WERI-Rb-1 (cell line): ENCODE data around the gene FRMPD2.

Experiments used
- DNase-seq: peaks from one replicate; pipeline ENCODE4 v3.0.0-alpha.2; 2020
- H3K27ac ChIP-seq: fragments of 250-450 bp; sonication (Bioruptor Pico); 2 replicates; pipeline ENCODE4 v1.5.1; 2020; ENCODE audit warnings: mild to moderate bottlenecking, moderate library complexity
- H3K27me3 ChIP-seq: fragments of 250-450 bp; sonication (Bioruptor Pico); 2 replicates; pipeline ENCODE4 v1.5.1; 2021; ENCODE audit warnings: mild to moderate bottlenecking, low read depth, moderate library complexity; ENCODE audit not compliant: insufficient read depth, severe bottlenecking
- H3K36me3 ChIP-seq: fragments of 250-450 bp; sonication (Bioruptor Pico); 2 replicates; pipeline ENCODE4 v1.5.1; 2020; ENCODE audit warnings: mild to moderate bottlenecking, moderate library complexity
- H3K4me3 ChIP-seq: 2 replicates; pipeline ENCODE4 v1.5.1; 2011; ENCODE audit warnings: low read depth, mild to moderate bottlenecking, control low read depth, low read length
- H3K9me3 ChIP-seq: fragments of 250-450 bp; sonication (Bioruptor Pico); 2 replicates; pipeline ENCODE4 v1.5.1; 2021; ENCODE audit warnings: mild to moderate bottlenecking, moderate library complexity; ENCODE audit not compliant: severe bottlenecking
- CTCF ChIP-seq: IDR thresholded peaks from 2 replicates; pipeline ENCODE4 v1.5.1; 2011; ENCODE audit warnings: low read depth, mild to moderate bottlenecking, control low read depth, inconsistent platforms, low read length

FRMPD2 gene

GRCh38 chr10:48309711-48310226 is 35.3 kb upstream of the FRMPD2 start:
- Histone ChIP-seq H3K27me3 (no peaks in the 10 kb centered on the region), H3K9me3 (no peaks in the 10 kb centered on the region), H3K36me3 (peaks cover 12% of the 10 kb centered on the region), H3K4me3 (no peak overlapping the region), H3K27ac (no peak overlapping the region)
- no peak for DNase-seq
- TF ChIP-seq CTCF: peak; percentile 54

- Histone ChIP-seq H3K36me3 (peaks cover 12% of the 10 kb centered on the region), H3K27ac (peak overlapping the region; percentile 97), H3K27me3 (no peaks in the 10 kb centered on the region), H3K9me3 (no peaks in the 10 kb centered on the region), H3K4me3 (peak overlapping the region; percentile 64)
- DNase-seq: no peak
- no peak for TF ChIP-seq CTCF
Measured at GRCh38 chr10:48307711-48308018, 33.2 kb upstream of the FRMPD2 start.

GRCh38 chr10:48306870-48307710 is 32.6 kb upstream of the FRMPD2 start:
- Histone ChIP-seq H3K27me3 (no peaks in the 10 kb centered on the region), H3K36me3 (peaks cover 8% of the 10 kb centered on the region), H3K27ac (peak overlapping the region; percentile 97), H3K9me3 (no peaks in the 10 kb centered on the region), H3K4me3 (peak overlapping the region; percentile 64)
- peak; percentile 80 for DNase-seq
- TF ChIP-seq CTCF: no peak

GRCh38 chr10:48306265-48306869 is 31.9 kb upstream of the FRMPD2 start, which contains the start of gene MAPK8:
TSS of gene MAPK8 (plus strand) at chr10:48306677. CDS start at chr10:48401661, 94,984 bp downstream.
- TF ChIP-seq CTCF: no peak
- Histone ChIP-seq H3K27ac (peak within 1 kb of the TSS; percentile 97), H3K36me3 (peaks cover 7% of the 10 kb centered on the region), H3K4me3 (peak within 1 kb of the TSS; percentile 64), H3K9me3 (no peaks in the 10 kb centered on the region), H3K27me3 (no peaks in the 10 kb centered on the region)
- peak; percentile 96 for DNase-seq

GRCh38 chr10:48305905-48306264 is 31.4 kb upstream of the FRMPD2 start:
- peaks cover 5% of the 10 kb centered on the region for H3K36me3 ChIP-seq
- H3K9me3 ChIP-seq: no peaks in the 10 kb centered on the region
- TF ChIP-seq CTCF: no peak
- no peaks in the 10 kb centered on the region for H3K27me3 ChIP-seq
- H3K4me3 ChIP-seq: peak overlapping the region; percentile 34
- no peak for DNase-seq
- H3K27ac ChIP-seq: no peak overlapping the region
